ENCODE measurements around the gene OXA1L. TPM values are rescaled to one million over a fixed set of nuclear protein-coding genes. Genes with fewer than 3 reads are reported as not detected.

OXA1L gene
- total and polyA plus RNA-seq, 4 donors: 53.6 to 106 (median 61.8) TPM

- no peak for DNase-seq (ENCODE audit: low spot score)
- no peaks in the 10 kb centered on the region for H3K9me3 ChIP-seq (ENCODE audit: control insufficient read depth in 4 of 4, low read length in 3 of 4)
- H3K9ac ChIP-seq (ENCODE audit: low read depth in 1 of 2, low read length in 2 of 2): no peak overlapping the region
- TF ChIP-seq REST (IDR thresholded peaks at IDR 0.05) (no peak), NR2F2 (IDR thresholded peaks at IDR 0.05) (no peak), HNF4G (IDR thresholded peaks at IDR 0.05) (no peak), RAD21 (IDR thresholded peaks at IDR 0.05) (no peak), MAX (IDR thresholded peaks at IDR 0.05) (no peak), JUND (IDR thresholded peaks at IDR 0.05) (no peak), RXRA (IDR thresholded peaks at IDR 0.05) (no peak), ZBTB33 (IDR thresholded peaks at IDR 0.05) (no peak), HNF4A (conservative IDR thresholded peaks at IDR 0.05) (no peak), TAF1 (conservative IDR thresholded peaks at IDR 0.05) (no peak), ATF3 (IDR thresholded peaks at IDR 0.05) (no peak), FOXA2 (IDR thresholded peaks at IDR 0.05) (no peak)
- no peaks in the 10 kb centered on the region for H3K36me3 ChIP-seq (ENCODE audit: control insufficient read depth in 4 of 4, insufficient read depth in 3 of 4, low read depth in 1 of 4, low read length in 3 of 4)
- H3K27ac ChIP-seq (ENCODE audit: low read depth in 1 of 2, low read length in 2 of 2): no peak overlapping the region
- H3K27me3 ChIP-seq (ENCODE audit: control insufficient read depth in 4 of 4, insufficient read depth in 4 of 4, low read length in 3 of 4): no peaks in the 10 kb centered on the region
- no peak overlapping the region for H3K4me3 ChIP-seq (ENCODE audit: low read depth in 1 of 3, low read length in 3 of 3)
- H3K4me1 ChIP-seq (ENCODE audit: control insufficient read depth in 4 of 4, insufficient read depth in 4 of 4, low read length in 3 of 4): peaks cover 0 to 3% (median 1%) of the 10 kb centered on the region in 4 donors
- 90% methylated on average over 10 of the region's 10 CpGs for WGBS
These were observed 33.9 kb downstream of the OXA1L start for GRCh38 chr14:22800346-22800745.

- peak in 1 of 2 donors; percentile 26 for TF ChIP-seq EGR1 (IDR thresholded peaks at IDR 0.05; ENCODE audit: low read depth in 2 of 2)
- peak in 1 of 2 donors; percentile 32 for TF ChIP-seq RXRA (IDR thresholded peaks at IDR 0.05)
- TF ChIP-seq TAF1 (conservative IDR thresholded peaks at IDR 0.05): no peak
- no peak for TF ChIP-seq ATF3 (IDR thresholded peaks at IDR 0.05)
- no peak for TF ChIP-seq FOXA2 (IDR thresholded peaks at IDR 0.05)
- TF ChIP-seq HNF4A (conservative IDR thresholded peaks at IDR 0.05): peak in 1 of 2 donors; percentile 27
- TF ChIP-seq JUND (IDR thresholded peaks at IDR 0.05): no peak
- peaks cover 0 to 3% (median 1%) of the 10 kb centered on the region in 4 donors for H3K4me1 ChIP-seq (ENCODE audit: control insufficient read depth in 4 of 4, insufficient read depth in 4 of 4, low read length in 3 of 4)
- no peaks in the 10 kb centered on the region for H3K36me3 ChIP-seq (ENCODE audit: control insufficient read depth in 4 of 4, insufficient read depth in 3 of 4, low read depth in 1 of 4, low read length in 3 of 4)
- H3K4me3 ChIP-seq (ENCODE audit: low read depth in 1 of 3, low read length in 3 of 3): no peak overlapping the region
- no peak for DNase-seq (ENCODE audit: low spot score)
- no peak overlapping the region for H3K27ac ChIP-seq (ENCODE audit: low read depth in 1 of 2, low read length in 2 of 2)
- no peak overlapping the region for H3K9ac ChIP-seq (ENCODE audit: low read depth in 1 of 2, low read length in 2 of 2)
- no peaks in the 10 kb centered on the region for H3K27me3 ChIP-seq (ENCODE audit: control insufficient read depth in 4 of 4, insufficient read depth in 4 of 4, low read length in 3 of 4)
- WGBS: 63% methylated on average over 8 of the region's 8 CpGs
- no peaks in the 10 kb centered on the region for H3K9me3 ChIP-seq (ENCODE audit: control insufficient read depth in 4 of 4, low read length in 3 of 4)
These were observed 35.2 kb downstream of the OXA1L start for GRCh38 chr14:22801716-22802115.
